Esophagus (tissue), 2 donors: ENCODE measurements around the gene RNF151. TPM values are rescaled to one million over a fixed set of nuclear protein-coding genes. Genes with fewer than 3 reads are reported as not detected.

Experiments
- H3K27ac ChIP-seq, 2 donors: one replicate each; pipeline ENCODE4 v1.5.1; 2013; ENCODE audit warnings: low read depth in 2 of 2, mild to moderate bottlenecking in 2 of 2, inconsistent platforms in 1 of 2, low read length in 1 of 2, moderate library complexity in 1 of 2
- H3K27me3 ChIP-seq, 2 donors: one replicate each; pipeline ENCODE4 v1.6.1; 2013; ENCODE audit warnings: low read length in 2 of 2, control low read depth in 1 of 2, mild to moderate bottlenecking in 1 of 2; ENCODE audit not compliant: insufficient read depth in 2 of 2, control insufficient read depth in 1 of 2
- H3K36me3 ChIP-seq, 2 donors: one replicate each; pipeline ENCODE4 v1.6.1; 2013; ENCODE audit warnings: low read length in 1 of 2; ENCODE audit not compliant: control insufficient read depth in 2 of 2, insufficient read depth in 2 of 2
- H3K4me1 ChIP-seq, 2 donors: one replicate each; pipeline ENCODE4 v1.6.1; 2013; ENCODE audit warnings: low read length in 1 of 2; ENCODE audit not compliant: control insufficient read depth in 2 of 2, insufficient read depth in 2 of 2
- H3K4me3 ChIP-seq, 2 donors: one replicate each; pipeline ENCODE4 v1.5.1; 2013; ENCODE audit warnings: low read length in 2 of 2, mild to moderate bottlenecking in 2 of 2, low read depth in 1 of 2, moderate library complexity in 1 of 2
- H3K9me3 ChIP-seq, 2 donors: one replicate each; pipeline ENCODE4 v1.6.1; 2013; ENCODE audit warnings: mild to moderate bottlenecking in 2 of 2, low read depth in 1 of 2, low read length in 1 of 2, moderate library complexity in 1 of 2; ENCODE audit not compliant: control insufficient read depth in 2 of 2, insufficient read depth in 1 of 2
- WGBS, 2 donors: extraction: QIAGEN DNeasy Blood & Tissue Kit; methylation state at CpG; one replicate each; pipeline ENCODE4 v1.1.7; 2013; 5-methylcytosine and 5-hydroxymethylcytosine counted together
- polyA plus RNA-seq, 2 donors: library from polyadenylated mRNA; stranded (reverse); fragments of 200-250 nt; gene quantifications; one replicate each; pipeline ENCODE4 v1.2.3, GENCODE V29; 2013
- donor health status: healthy with polysubstance abuse.
- donor health status: Bipolar disorder and iron deficiency.

The RNF151 gene
- polyA plus RNA-seq, 2 donors = 0.06 to 0.20 TPM

GRCh38 chr16:2013527-2013926 lies 46.9 kb downstream of the RNF151 start:
- H3K9me3 ChIP-seq = no peaks in the 10 kb centered on the region
- H3K36me3 ChIP-seq = no peaks in the 10 kb centered on the region
- 92 to 93% methylated on average over 15 of the region's 15 CpGs for WGBS, 2 donors
- H3K4me1 ChIP-seq = peaks cover 0 to 12% of the 10 kb centered on the region in 2 donors
- H3K4me3 ChIP-seq = no peak overlapping the region
- no peak overlapping the region for H3K27ac ChIP-seq
- H3K27me3 ChIP-seq = no peaks in the 10 kb centered on the region

GRCh38 chr16:2015117-2015946 lies 48.7 kb downstream of the RNF151 start:
- Histone ChIP-seq H3K27me3 (peaks cover 4 to 6% of the 10 kb centered on the region in 2 donors), H3K9me3 (peaks cover 0 to 2% of the 10 kb centered on the region in 2 donors), H3K36me3 (no peaks in the 10 kb centered on the region), H3K4me1 (peaks cover 5 to 17% of the 10 kb centered on the region in 2 donors), H3K4me3 (no peak overlapping the region), H3K27ac (peak overlapping the region; percentile 56 to 87)
- 57 to 65% methylated on average over 24 of the region's 24 CpGs for WGBS, 2 donors

GRCh38 chr16:2015947-2016208 lies 49.2 kb downstream of the RNF151 start:
- WGBS, 2 donors = 85 to 88% methylated on average over 7 of the region's 7 CpGs
- H3K4me3 ChIP-seq = no peak overlapping the region
- H3K9me3 ChIP-seq = peaks cover 0 to 2% of the 10 kb centered on the region in 2 donors
- peaks cover 5 to 6% of the 10 kb centered on the region in 2 donors for H3K27me3 ChIP-seq
- no peaks in the 10 kb centered on the region for H3K36me3 ChIP-seq
- peaks cover 10 to 15% of the 10 kb centered on the region in 2 donors for H3K4me1 ChIP-seq
- H3K27ac ChIP-seq = peak overlapping the region; percentile 40 to 87

- Histone ChIP-seq H3K9me3 (peaks cover 0 to 2% of the 10 kb centered on the region in 2 donors), H3K4me3 (no peak overlapping the region), H3K4me1 (peaks cover 10 to 15% of the 10 kb centered on the region in 2 donors), H3K27ac (no peak overlapping the region), H3K27me3 (peaks cover 5 to 6% of the 10 kb centered on the region in 2 donors), H3K36me3 (no peaks in the 10 kb centered on the region)
- WGBS, 2 donors = 54 to 59% methylated on average over 10 to 13 of the region's 13 CpGs
These were observed 49.8 kb downstream of the RNF151 start for GRCh38 chr16:2016407-2016922.

Other genes starting within 250 kb of the RNF151 start
- 100 to 1,000 TPM in 1 of 2 donors, 10 to 100 TPM in 1; 51.0 to 102 TPM for gene NME3, start 195.3 kb upstream of the RNF151 start, polyA plus RNA-seq
- gene EME2, start 194.0 kb upstream of the RNF151 start, polyA plus RNA-seq = 10 to 100 TPM in 1 of 2 donors, 1 to 10 TPM in 1; 6.6 to 23.0 TPM
- gene MRPS34, start 193.7 kb upstream of the RNF151 start, polyA plus RNA-seq = 100 to 1,000 TPM in 1 of 2 donors, 10 to 100 TPM in 1; 62.4 to 115 TPM
- 100 to 1,000 TPM in 1 of 2 donors, 10 to 100 TPM in 1; 69.1 to 126 TPM for gene SPSB3, start 184.3 kb upstream of the RNF151 start, polyA plus RNA-seq
- gene NUBP2, start 183.9 kb upstream of the RNF151 start, polyA plus RNA-seq = 10 to 100 TPM; 41.5 to 57.8 TPM
- gene IGFALS, start 173.2 kb upstream of the RNF151 start, polyA plus RNA-seq = under 1 TPM; 0.01 to 0.14 TPM
- 10 to 100 TPM; 41.1 to 57.9 TPM for gene HAGH, start 140.0 kb upstream of the RNF151 start, polyA plus RNA-seq
- 10 to 100 TPM; 26.6 to 40.5 TPM for gene FAHD1, start 139.7 kb upstream of the RNF151 start, polyA plus RNA-seq
- under 1 TPM in 1 of 2 donors, not detected in 1; 0.08 TPM for gene MEIOB, start 94.7 kb upstream of the RNF151 start, polyA plus RNA-seq
- gene HS3ST6, start 48.4 kb upstream of the RNF151 start, polyA plus RNA-seq = 10 to 100 TPM in 1 of 2 donors, 1 to 10 TPM in 1; 8.0 to 16.3 TPM
- 10 to 100 TPM; 25.9 to 52.7 TPM for gene MSRB1, start 23.7 kb upstream of the RNF151 start, polyA plus RNA-seq
- gene RPL3L, start 12.2 kb upstream of the RNF151 start, polyA plus RNA-seq = under 1 TPM; 0.06 to 0.14 TPM
- gene NDUFB10, start 7.3 kb upstream of the RNF151 start, polyA plus RNA-seq = 100 to 1,000 TPM; 160 to 207 TPM
- 1,000 to 10,000 TPM; 2,871 to 3,908 TPM for gene RPS2, start 2.0 kb upstream of the RNF151 start, polyA plus RNA-seq
- 10 to 100 TPM; 56.6 to 59.0 TPM for gene TBL3, start 5.2 kb downstream of the RNF151 start, polyA plus RNA-seq
- gene NOXO1, start 14.6 kb downstream of the RNF151 start, polyA plus RNA-seq = 1 to 10 TPM; 2.7 to 9.3 TPM
- gene GFER, start 17.3 kb downstream of the RNF151 start, polyA plus RNA-seq = 10 to 100 TPM; 13.1 to 23.1 TPM
- under 1 TPM; 0.06 to 0.36 TPM for gene SYNGR3, start 23.1 kb downstream of the RNF151 start, polyA plus RNA-seq
- 10 to 100 TPM; 27.9 to 36.4 TPM for gene ZNF598, start 43.0 kb downstream of the RNF151 start, polyA plus RNA-seq
- under 1 TPM; 0.22 to 0.53 TPM for gene NPW, start 52.9 kb downstream of the RNF151 start, polyA plus RNA-seq
- 10 to 100 TPM; 26.3 to 36.1 TPM for gene NHERF2, start 60.0 kb downstream of the RNF151 start, polyA plus RNA-seq
- 10 to 100 TPM; 15.1 to 16.2 TPM for gene NTHL1, start 81.0 kb downstream of the RNF151 start, polyA plus RNA-seq
- 10 to 100 TPM; 31.1 to 66.6 TPM for gene TSC2, start 81.1 kb downstream of the RNF151 start, polyA plus RNA-seq
- gene PKD1, start 169.0 kb downstream of the RNF151 start, polyA plus RNA-seq = 10 to 100 TPM; 40.5 to 78.0 TPM
- gene RAB26, start 181.8 kb downstream of the RNF151 start, polyA plus RNA-seq = 1 to 10 TPM; 1.1 to 4.7 TPM
- gene TRAF7, start 188.9 kb downstream of the RNF151 start, polyA plus RNA-seq = 10 to 100 TPM; 40.1 to 41.5 TPM
- under 1 TPM; 0.29 to 0.81 TPM for gene CASKIN1, start 229.7 kb downstream of the RNF151 start, polyA plus RNA-seq
- gene MLST8, start 238.6 kb downstream of the RNF151 start, polyA plus RNA-seq = 10 to 100 TPM; 27.8 to 38.3 TPM
- 1 to 10 TPM; 3.6 to 4.6 TPM for gene BRICD5, start 244.0 kb downstream of the RNF151 start, polyA plus RNA-seq
- 1 to 10 TPM; 7.1 to 7.7 TPM for gene PGP, start 248.0 kb downstream of the RNF151 start, polyA plus RNA-seq